ENCODE data around the gene SHISAL1.

Gene SHISAL1

DNA sequence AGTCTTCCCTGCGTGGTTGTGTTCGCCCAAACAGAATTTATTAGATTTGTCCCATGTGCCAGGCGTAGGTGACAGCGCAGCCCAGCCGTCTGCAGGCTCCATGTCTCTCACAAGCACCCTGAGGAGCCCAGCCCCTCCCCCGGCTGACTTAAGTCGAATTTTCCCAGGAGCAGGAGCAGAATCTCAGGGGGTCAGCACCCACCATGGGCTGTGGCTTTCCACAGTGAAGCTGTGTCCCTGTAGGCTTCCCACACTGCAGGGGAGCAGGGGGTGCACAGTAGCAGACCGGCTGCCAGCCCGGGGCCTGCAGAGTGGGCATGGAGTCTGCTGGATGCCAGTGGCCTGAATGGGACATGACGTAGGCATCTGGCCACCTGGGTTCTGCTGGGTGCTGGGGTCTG lies 116.0 kb downstream of the SHISAL1 start:
- no peak for DNase-seq (ENCODE audit: low read depth in 1 of 2, low spot score in 1 of 2)
- no peak overlapping the region for H3K4me3 ChIP-seq (replicated peaks; ENCODE audit: insufficient read depth, low read length)
- no peaks in the 10 kb centered on the region for H3K27me3 ChIP-seq (ENCODE audit: insufficient read depth, poor library complexity, severe bottlenecking)
- no peak overlapping the region for H3K27ac ChIP-seq (replicated peaks)
- TF ChIP-seq SPI1 (IDR thresholded peaks at IDR 0.05; ENCODE audit: borderline replicate concordance, low read depth), result no peak
- TF ChIP-seq, protein P1, sequence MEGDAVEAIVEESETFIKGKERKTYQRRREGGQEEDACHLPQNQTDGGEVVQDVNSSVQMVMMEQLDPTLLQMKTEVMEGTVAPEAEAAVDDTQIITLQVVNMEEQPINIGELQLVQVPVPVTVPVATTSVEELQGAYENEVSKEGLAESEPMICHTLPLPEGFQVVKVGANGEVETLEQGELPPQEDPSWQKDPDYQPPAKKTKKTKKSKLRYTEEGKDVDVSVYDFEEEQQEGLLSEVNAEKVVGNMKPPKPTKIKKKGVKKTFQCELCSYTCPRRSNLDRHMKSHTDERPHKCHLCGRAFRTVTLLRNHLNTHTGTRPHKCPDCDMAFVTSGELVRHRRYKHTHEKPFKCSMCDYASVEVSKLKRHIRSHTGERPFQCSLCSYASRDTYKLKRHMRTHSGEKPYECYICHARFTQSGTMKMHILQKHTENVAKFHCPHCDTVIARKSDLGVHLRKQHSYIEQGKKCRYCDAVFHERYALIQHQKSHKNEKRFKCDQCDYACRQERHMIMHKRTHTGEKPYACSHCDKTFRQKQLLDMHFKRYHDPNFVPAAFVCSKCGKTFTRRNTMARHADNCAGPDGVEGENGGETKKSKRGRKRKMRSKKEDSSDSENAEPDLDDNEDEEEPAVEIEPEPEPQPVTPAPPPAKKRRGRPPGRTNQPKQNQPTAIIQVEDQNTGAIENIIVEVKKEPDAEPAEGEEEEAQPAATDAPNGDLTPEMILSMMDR (IDR thresholded peaks at IDR 0.05; ENCODE audit: insufficient read depth, low read length), result no peak
- TF ChIP-seq, protein P2, sequence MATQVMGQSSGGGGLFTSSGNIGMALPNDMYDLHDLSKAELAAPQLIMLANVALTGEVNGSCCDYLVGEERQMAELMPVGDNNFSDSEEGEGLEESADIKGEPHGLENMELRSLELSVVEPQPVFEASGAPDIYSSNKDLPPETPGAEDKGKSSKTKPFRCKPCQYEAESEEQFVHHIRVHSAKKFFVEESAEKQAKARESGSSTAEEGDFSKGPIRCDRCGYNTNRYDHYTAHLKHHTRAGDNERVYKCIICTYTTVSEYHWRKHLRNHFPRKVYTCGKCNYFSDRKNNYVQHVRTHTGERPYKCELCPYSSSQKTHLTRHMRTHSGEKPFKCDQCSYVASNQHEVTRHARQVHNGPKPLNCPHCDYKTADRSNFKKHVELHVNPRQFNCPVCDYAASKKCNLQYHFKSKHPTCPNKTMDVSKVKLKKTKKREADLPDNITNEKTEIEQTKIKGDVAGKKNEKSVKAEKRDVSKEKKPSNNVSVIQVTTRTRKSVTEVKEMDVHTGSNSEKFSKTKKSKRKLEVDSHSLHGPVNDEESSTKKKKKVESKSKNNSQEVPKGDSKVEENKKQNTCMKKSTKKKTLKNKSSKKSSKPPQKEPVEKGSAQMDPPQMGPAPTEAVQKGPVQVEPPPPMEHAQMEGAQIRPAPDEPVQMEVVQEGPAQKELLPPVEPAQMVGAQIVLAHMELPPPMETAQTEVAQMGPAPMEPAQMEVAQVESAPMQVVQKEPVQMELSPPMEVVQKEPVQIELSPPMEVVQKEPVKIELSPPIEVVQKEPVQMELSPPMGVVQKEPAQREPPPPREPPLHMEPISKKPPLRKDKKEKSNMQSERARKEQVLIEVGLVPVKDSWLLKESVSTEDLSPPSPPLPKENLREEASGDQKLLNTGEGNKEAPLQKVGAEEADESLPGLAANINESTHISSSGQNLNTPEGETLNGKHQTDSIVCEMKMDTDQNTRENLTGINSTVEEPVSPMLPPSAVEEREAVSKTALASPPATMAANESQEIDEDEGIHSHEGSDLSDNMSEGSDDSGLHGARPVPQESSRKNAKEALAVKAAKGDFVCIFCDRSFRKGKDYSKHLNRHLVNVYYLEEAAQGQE (IDR thresholded peaks at IDR 0.05; ENCODE audit: insufficient replicate concordance, low read depth), result no peak
- no peak for TF ChIP-seq POLR2AphosphoS5 (IDR thresholded peaks at IDR 0.05; ENCODE audit: low read depth)
- no peak for TF ChIP-seq GABPA (IDR thresholded peaks at IDR 0.05; ENCODE audit: low read depth)

DNA sequence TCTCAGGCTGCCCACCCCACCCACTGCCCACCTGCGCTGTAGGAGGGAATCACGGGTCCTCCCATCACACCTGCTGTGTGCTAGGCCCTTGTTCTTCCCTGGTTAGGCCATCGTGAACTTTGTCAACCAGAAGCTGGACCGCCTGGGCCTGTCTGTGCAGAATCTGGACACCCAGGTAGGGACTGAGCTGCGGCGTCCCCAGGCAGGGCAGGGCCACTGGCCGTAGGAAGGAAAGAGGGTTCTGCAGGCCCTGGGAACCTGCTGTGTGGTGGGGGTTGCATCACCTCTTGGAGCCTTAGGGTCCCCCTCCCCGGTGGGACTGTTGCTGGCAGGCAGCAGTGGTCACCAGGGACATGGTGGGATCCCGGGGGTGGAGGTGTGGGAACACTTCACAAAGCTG lies 116.5 kb downstream of the SHISAL1 start:
- H3K4me3 ChIP-seq (replicated peaks; ENCODE audit: insufficient read depth, low read length), result no peak overlapping the region
- DNase-seq (ENCODE audit: low read depth in 1 of 2, low spot score in 1 of 2), result no peak
- no peak overlapping the region for H3K27ac ChIP-seq (replicated peaks)
- TF ChIP-seq SPI1 (IDR thresholded peaks at IDR 0.05; ENCODE audit: borderline replicate concordance, low read depth) (no peak), POLR2AphosphoS5 (IDR thresholded peaks at IDR 0.05; ENCODE audit: low read depth) (no peak), GABPA (IDR thresholded peaks at IDR 0.05; ENCODE audit: low read depth) (no peak)
- TF ChIP-seq, protein P2 (IDR thresholded peaks at IDR 0.05; ENCODE audit: insufficient replicate concordance, low read depth), result no peak
- TF ChIP-seq, protein P1 (IDR thresholded peaks at IDR 0.05; ENCODE audit: insufficient read depth, low read length), result no peak
- no peaks in the 10 kb centered on the region for H3K27me3 ChIP-seq (ENCODE audit: insufficient read depth, poor library complexity, severe bottlenecking)

DNA sequence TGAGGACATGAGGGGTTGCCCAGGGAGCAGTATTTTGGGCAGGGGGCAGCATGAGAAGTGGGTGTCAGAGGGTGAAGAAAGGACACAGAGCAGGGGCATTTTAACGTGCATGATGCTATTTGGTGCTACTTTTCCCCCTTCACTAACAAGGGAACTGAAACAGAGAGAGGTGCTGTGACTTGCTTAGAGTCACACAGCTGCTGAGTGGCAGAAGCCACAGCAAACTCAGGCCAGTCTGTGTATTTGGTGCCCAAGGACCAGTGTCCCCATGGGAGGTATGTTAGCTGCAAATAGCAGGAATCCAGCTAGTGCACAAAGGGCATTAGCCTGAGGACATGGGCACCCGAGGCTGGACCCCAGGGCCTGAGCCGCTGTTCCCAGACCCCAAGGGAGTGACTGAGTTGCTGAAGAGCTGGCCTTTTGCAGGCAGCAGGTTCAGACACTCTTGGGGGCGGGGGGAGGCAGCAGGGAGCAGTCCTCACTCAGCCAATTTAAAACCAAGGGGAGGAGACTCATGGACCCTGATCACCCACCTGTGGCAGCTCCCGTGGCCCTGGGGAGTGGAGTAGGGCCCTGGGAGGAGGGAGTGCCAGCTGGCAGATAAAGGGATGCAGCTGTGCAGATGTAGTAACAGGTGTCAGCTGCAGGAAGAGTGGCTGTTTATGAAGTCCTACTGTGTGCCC lies 117.4 kb downstream of the SHISAL1 start:
- DNase-seq (ENCODE audit: low read depth in 1 of 2, low spot score in 1 of 2), result no peak
- TF ChIP-seq POLR2AphosphoS5 (IDR thresholded peaks at IDR 0.05; ENCODE audit: low read depth) (no peak), SPI1 (IDR thresholded peaks at IDR 0.05; ENCODE audit: borderline replicate concordance, low read depth) (no peak), GABPA (IDR thresholded peaks at IDR 0.05; ENCODE audit: low read depth) (no peak)
- TF ChIP-seq, protein P2 (IDR thresholded peaks at IDR 0.05; ENCODE audit: insufficient replicate concordance, low read depth), result no peak
- no peak overlapping the region for H3K4me3 ChIP-seq (replicated peaks; ENCODE audit: insufficient read depth, low read length)
- H3K27me3 ChIP-seq (ENCODE audit: insufficient read depth, poor library complexity, severe bottlenecking), result no peaks in the 10 kb centered on the region
- no peak overlapping the region for H3K27ac ChIP-seq (replicated peaks)

Measured in HL-60 (cell line).